SK-N-MC (cell line): ENCODE results near the gene GBE1.
"Not testable (repeated sequence)": the region's sequence is repeated elsewhere in the genome, so short reads cannot be mapped to it uniquely, and the experiment has no call there.

Source experiments
- EZH2 ChIP-seq: fragments of 200-600 bp; sonication (generic); IDR thresholded peaks from one replicate; pipeline ENCODE4 v1.6.1; 2017; ENCODE audit warnings: antibody characterized with exemption
- FOXP2 ChIP-seq: optimal IDR thresholded peaks from 2 replicates; pipeline ENCODE3; 2011; ENCODE audit warnings: mild to moderate bottlenecking, moderate library complexity; ENCODE audit not compliant: insufficient read depth; ENCODE audit errors: extremely low read length, control extremely low read depth
- POLR2AphosphoS5 ChIP-seq: IDR thresholded peaks from 2 replicates; pipeline ENCODE4 v1.6.1; 2012; ENCODE audit warnings: mild to moderate bottlenecking, low read depth, low read length, borderline replicate concordance

- not testable (repeated sequence) for TF ChIP-seq POLR2AphosphoS5, EZH2, FOXP2
Measured at GRCh38 chr3:81767250-81767859, 5.9 kb upstream of the GBE1 start.
